Liver (tissue), 9 donors: ENCODE results near the gene KLC3. TPM values are rescaled to one million over a fixed set of nuclear protein-coding genes. Genes with fewer than 3 reads are reported as not detected.

Source experiments
- DNase-seq: peaks from one replicate; pipeline ENCODE4 v3.0.0-alpha.2; 2017; ENCODE audit warnings: low spot score
- H3K27ac ChIP-seq, 2 donors: one replicate each; pipeline ENCODE4 v1.7.0; 2013; ENCODE audit warnings: inconsistent platforms in 2 of 2, low read length in 2 of 2, control low read depth in 1 of 2, low read depth in 1 of 2, mild to moderate bottlenecking in 1 of 2
- H3K27me3 ChIP-seq, 4 donors: one replicate each; pipeline versions ENCODE4 v1.6.1 to v1.7.0; 2013; ENCODE audit warnings: low read length in 3 of 4, inconsistent platforms in 1 of 4, mild to moderate bottlenecking in 1 of 4, moderate library complexity in 1 of 4; ENCODE audit not compliant: control insufficient read depth in 4 of 4, insufficient read depth in 4 of 4
- H3K36me3 ChIP-seq, 4 donors: one replicate each; pipeline versions ENCODE4 v1.6.1 to v1.7.0; 2013; ENCODE audit warnings: low read length in 3 of 4, mild to moderate bottlenecking in 3 of 4, low read depth in 1 of 4, moderate library complexity in 1 of 4; ENCODE audit not compliant: control insufficient read depth in 4 of 4, insufficient read depth in 3 of 4
- H3K4me1 ChIP-seq, 4 donors: one replicate each; pipeline versions ENCODE4 v1.6.1 to v1.7.0; 2013; ENCODE audit warnings: low read length in 3 of 4, mild to moderate bottlenecking in 3 of 4, moderate library complexity in 1 of 4; ENCODE audit not compliant: control insufficient read depth in 4 of 4, insufficient read depth in 4 of 4
- H3K4me3 ChIP-seq, 3 donors: one replicate each; pipeline versions ENCODE4 v1.6.1 to v1.7.0; 2013; ENCODE audit warnings: low read length in 3 of 3, control low read depth in 1 of 3, low read depth in 1 of 3, mild to moderate bottlenecking in 1 of 3
- H3K9ac ChIP-seq, 2 donors: one replicate each; pipeline ENCODE4 v1.7.0; 2013; ENCODE audit warnings: low read length in 2 of 2, mild to moderate bottlenecking in 2 of 2, moderate library complexity in 2 of 2, control low read depth in 1 of 2, low read depth in 1 of 2
- H3K9me3 ChIP-seq, 4 donors: one replicate each; pipeline versions ENCODE4 v1.6.1 to v1.7.0; 2013; ENCODE audit warnings: low read length in 3 of 4; ENCODE audit not compliant: control insufficient read depth in 4 of 4
- EGR1 ChIP-seq, 2 donors: IDR thresholded peaks; 2 replicates each; pipeline ENCODE4 v1.6.1; 2016 to 2018; ENCODE audit warnings: antibody characterized with exemption in 2 of 2, low read depth in 2 of 2
- FOXA1 ChIP-seq: IDR thresholded peaks from 2 replicates; pipeline ENCODE4 v1.6.1; 2016; ENCODE audit warnings: antibody characterized with exemption
- FOXA2 ChIP-seq: IDR thresholded peaks from 2 replicates; pipeline ENCODE4 v1.6.1; 2016; ENCODE audit warnings: antibody characterized with exemption
- GABPA ChIP-seq, 2 donors: IDR thresholded peaks in 1 of 2; conservative IDR thresholded peaks in 1 of 2; 2 replicates each; pipeline ENCODE4 v1.6.1; 2016; ENCODE audit warnings: antibody characterized with exemption in 2 of 2, mild to moderate bottlenecking in 1 of 2, moderate library complexity in 1 of 2
- HNF4A ChIP-seq, 2 donors: conservative IDR thresholded peaks; 2 replicates each; pipeline ENCODE4 v1.6.1; 2016; ENCODE audit warnings: antibody characterized with exemption in 2 of 2, mild to moderate bottlenecking in 2 of 2
- HNF4G ChIP-seq: IDR thresholded peaks from 2 replicates; pipeline ENCODE4 v1.6.1; 2016; ENCODE audit warnings: antibody characterized with exemption
- JUND ChIP-seq, 2 donors: IDR thresholded peaks; 2 replicates each; pipeline ENCODE4 v1.6.1; 2016; ENCODE audit warnings: antibody characterized with exemption in 2 of 2
- NR2F2 ChIP-seq: IDR thresholded peaks from 2 replicates; pipeline ENCODE4 v1.6.1; 2016; ENCODE audit warnings: antibody characterized with exemption
- RAD21 ChIP-seq, 2 donors: IDR thresholded peaks; 2 replicates each; pipeline ENCODE4 v1.6.1; 2016; ENCODE audit warnings: antibody characterized with exemption in 2 of 2, mild to moderate bottlenecking in 2 of 2
- RXRA ChIP-seq, 2 donors: IDR thresholded peaks; 2 replicates each; pipeline ENCODE4 v1.6.1; 2017 to 2018; ENCODE audit warnings: antibody characterized with exemption in 2 of 2, mild to moderate bottlenecking in 1 of 2
- SP1 ChIP-seq: IDR thresholded peaks from 2 replicates; pipeline ENCODE4 v1.6.1; 2018; ENCODE audit warnings: antibody characterized with exemption, mild to moderate bottlenecking
- YY1 ChIP-seq: IDR thresholded peaks from 2 replicates; pipeline ENCODE4 v1.6.1; 2016; ENCODE audit warnings: antibody characterized with exemption, mild to moderate bottlenecking
- WGBS: extraction: QIAGEN DNeasy Blood & Tissue Kit; methylation state at CpG from one replicate; pipeline ENCODE4 v1.1.7; 2013; 5-methylcytosine and 5-hydroxymethylcytosine counted together
- polyA plus RNA-seq, 2 donors: library from polyadenylated mRNA; stranded (reverse) in 1 of 2; unstranded in 1 of 2; fragments of 200-250 nt in 1 of 2; fragments of >200 nt in 1 of 2; fragmentation: Nextera tagmentation in 1 of 2; extraction: Ambion mirVana in 1 of 2; gene quantifications; one replicate each; pipeline versions ENCODE4 v1.2.1 to v1.2.3, GENCODE V29; 2013 to 2015
- total RNA-seq, 2 donors: library from RNA; depleted of rRNA; stranded (reverse); fragments of >200 nt; gene quantifications; one replicate each; pipeline ENCODE4 v1.2.3, GENCODE V29; 2014
- TF ChIP-seq, protein P1 (sequence below): IDR thresholded peaks from 2 replicates; pipeline ENCODE4 v1.6.1; 2016; ENCODE audit warnings: antibody characterized with exemption
- TF ChIP-seq, protein P2 (sequence below): IDR thresholded peaks from 2 replicates; pipeline ENCODE4 v1.6.1; 2016; ENCODE audit warnings: antibody characterized with exemption, mild to moderate bottlenecking
- TF ChIP-seq, protein P3 (sequence below): IDR thresholded peaks from 2 replicates; pipeline ENCODE4 v1.6.1; 2016; ENCODE audit warnings: antibody characterized with exemption
- TF ChIP-seq, protein P4 (sequence below): fragments of 150-350 bp; IDR thresholded peaks from 2 replicates; pipeline ENCODE4 v1.5.1; 2017; ENCODE audit warnings: improper control_type of control experiment, low read depth, low read length; ENCODE audit not compliant: missing input control
- TF ChIP-seq, protein P5 (sequence below): IDR thresholded peaks from 2 replicates; pipeline ENCODE4 v1.6.1; 2016; ENCODE audit warnings: antibody characterized with exemption
- donor health status: healthy.
- donor health status: healthy.
- donor health status: healthy.
- donor health status: healthy.
- donor health status: healthy.

KLC3 gene
- total and polyA plus RNA-seq, 4 donors: 0.08 to 1.3 (median 0.08) TPM; not detected in 1

DNA sequence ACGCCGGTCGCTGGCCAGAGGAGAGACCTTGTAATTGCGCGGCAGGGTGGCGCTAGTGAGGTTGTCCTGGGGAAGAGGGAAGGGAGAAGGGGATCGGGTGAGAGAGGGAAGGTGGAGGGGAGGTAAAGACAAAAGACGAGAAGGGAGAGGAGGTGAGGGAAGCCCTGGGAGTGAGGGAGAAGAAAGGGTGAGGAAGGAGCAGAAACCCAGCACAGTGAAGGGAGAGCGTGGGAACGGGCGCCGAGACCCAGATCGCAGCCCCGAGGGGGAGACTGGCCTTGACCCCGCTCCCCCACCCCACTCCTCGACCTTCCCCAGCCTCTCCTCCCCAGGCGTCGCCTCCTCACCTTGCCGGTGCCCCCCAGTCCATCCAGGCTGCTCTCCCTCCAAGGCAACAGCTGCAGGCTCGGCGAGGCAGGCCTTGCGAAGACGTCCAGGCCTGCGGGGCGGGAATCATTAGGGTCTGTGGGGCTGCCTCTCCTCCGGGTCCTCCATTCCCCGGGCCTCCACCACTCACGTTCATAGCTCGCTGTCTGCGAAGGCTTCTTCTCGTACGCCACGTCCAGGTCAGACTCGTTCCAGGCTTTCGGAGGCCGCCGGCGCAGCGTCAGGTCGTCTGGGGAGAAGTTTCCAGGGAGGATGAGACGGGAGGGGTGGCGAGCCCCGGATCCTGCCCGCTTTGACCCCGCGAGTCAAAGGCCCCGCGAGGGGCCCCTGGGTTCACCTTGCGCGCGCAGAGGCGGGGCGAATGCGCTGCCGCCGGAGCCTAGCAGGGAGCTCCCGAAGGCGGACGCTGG is 55.5 kb downstream of the KLC3 start:
- 80% methylated on average over 59 of the region's 59 CpGs for WGBS
- TF ChIP-seq EGR1 (IDR thresholded peaks at IDR 0.05; ENCODE audit: low read depth in 2 of 2) (no peak), HNF4A (conservative IDR thresholded peaks at IDR 0.05) (no peak), FOXA1 (no peak), YY1 (no peak), HNF4G (no peak), FOXA2 (no peak), SP1 (no peak), NR2F2 (no peak), GABPA (IDR thresholded peaks at IDR 0.05 in 1 of 2, conservative IDR thresholded peaks at IDR 0.05 in 1 of 2) (no peak), JUND (IDR thresholded peaks at IDR 0.05) (no peak), RXRA (IDR thresholded peaks at IDR 0.05) (no peak), RAD21 (IDR thresholded peaks at IDR 0.05) (no peak)
- TF ChIP-seq, protein P1, sequence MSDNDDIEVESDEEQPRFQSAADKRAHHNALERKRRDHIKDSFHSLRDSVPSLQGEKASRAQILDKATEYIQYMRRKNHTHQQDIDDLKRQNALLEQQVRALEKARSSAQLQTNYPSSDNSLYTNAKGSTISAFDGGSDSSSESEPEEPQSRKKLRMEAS: no peak
- TF ChIP-seq, protein P2, sequence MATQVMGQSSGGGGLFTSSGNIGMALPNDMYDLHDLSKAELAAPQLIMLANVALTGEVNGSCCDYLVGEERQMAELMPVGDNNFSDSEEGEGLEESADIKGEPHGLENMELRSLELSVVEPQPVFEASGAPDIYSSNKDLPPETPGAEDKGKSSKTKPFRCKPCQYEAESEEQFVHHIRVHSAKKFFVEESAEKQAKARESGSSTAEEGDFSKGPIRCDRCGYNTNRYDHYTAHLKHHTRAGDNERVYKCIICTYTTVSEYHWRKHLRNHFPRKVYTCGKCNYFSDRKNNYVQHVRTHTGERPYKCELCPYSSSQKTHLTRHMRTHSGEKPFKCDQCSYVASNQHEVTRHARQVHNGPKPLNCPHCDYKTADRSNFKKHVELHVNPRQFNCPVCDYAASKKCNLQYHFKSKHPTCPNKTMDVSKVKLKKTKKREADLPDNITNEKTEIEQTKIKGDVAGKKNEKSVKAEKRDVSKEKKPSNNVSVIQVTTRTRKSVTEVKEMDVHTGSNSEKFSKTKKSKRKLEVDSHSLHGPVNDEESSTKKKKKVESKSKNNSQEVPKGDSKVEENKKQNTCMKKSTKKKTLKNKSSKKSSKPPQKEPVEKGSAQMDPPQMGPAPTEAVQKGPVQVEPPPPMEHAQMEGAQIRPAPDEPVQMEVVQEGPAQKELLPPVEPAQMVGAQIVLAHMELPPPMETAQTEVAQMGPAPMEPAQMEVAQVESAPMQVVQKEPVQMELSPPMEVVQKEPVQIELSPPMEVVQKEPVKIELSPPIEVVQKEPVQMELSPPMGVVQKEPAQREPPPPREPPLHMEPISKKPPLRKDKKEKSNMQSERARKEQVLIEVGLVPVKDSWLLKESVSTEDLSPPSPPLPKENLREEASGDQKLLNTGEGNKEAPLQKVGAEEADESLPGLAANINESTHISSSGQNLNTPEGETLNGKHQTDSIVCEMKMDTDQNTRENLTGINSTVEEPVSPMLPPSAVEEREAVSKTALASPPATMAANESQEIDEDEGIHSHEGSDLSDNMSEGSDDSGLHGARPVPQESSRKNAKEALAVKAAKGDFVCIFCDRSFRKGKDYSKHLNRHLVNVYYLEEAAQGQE: no peak
- TF ChIP-seq, protein P3, sequence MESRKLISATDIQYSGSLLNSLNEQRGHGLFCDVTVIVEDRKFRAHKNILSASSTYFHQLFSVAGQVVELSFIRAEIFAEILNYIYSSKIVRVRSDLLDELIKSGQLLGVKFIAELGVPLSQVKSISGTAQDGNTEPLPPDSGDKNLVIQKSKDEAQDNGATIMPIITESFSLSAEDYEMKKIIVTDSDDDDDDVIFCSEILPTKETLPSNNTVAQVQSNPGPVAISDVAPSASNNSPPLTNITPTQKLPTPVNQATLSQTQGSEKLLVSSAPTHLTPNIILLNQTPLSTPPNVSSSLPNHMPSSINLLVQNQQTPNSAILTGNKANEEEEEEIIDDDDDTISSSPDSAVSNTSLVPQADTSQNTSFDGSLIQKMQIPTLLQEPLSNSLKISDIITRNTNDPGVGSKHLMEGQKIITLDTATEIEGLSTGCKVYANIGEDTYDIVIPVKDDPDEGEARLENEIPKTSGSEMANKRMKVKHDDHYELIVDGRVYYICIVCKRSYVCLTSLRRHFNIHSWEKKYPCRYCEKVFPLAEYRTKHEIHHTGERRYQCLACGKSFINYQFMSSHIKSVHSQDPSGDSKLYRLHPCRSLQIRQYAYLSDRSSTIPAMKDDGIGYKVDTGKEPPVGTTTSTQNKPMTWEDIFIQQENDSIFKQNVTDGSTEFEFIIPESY: no peak
- TF ChIP-seq, protein P4, sequence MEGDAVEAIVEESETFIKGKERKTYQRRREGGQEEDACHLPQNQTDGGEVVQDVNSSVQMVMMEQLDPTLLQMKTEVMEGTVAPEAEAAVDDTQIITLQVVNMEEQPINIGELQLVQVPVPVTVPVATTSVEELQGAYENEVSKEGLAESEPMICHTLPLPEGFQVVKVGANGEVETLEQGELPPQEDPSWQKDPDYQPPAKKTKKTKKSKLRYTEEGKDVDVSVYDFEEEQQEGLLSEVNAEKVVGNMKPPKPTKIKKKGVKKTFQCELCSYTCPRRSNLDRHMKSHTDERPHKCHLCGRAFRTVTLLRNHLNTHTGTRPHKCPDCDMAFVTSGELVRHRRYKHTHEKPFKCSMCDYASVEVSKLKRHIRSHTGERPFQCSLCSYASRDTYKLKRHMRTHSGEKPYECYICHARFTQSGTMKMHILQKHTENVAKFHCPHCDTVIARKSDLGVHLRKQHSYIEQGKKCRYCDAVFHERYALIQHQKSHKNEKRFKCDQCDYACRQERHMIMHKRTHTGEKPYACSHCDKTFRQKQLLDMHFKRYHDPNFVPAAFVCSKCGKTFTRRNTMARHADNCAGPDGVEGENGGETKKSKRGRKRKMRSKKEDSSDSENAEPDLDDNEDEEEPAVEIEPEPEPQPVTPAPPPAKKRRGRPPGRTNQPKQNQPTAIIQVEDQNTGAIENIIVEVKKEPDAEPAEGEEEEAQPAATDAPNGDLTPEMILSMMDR: no peak
- TF ChIP-seq, protein P5, sequence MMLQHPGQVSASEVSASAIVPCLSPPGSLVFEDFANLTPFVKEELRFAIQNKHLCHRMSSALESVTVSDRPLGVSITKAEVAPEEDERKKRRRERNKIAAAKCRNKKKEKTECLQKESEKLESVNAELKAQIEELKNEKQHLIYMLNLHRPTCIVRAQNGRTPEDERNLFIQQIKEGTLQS: no peak
- H3K27me3 ChIP-seq: no peaks in the 10 kb centered on the region
- peaks cover 0 to 4% (median 0%) of the 10 kb centered on the region in 4 donors for H3K36me3 ChIP-seq
- no peak overlapping the region for H3K4me3 ChIP-seq
- no peak for DNase-seq
- no peaks in the 10 kb centered on the region for H3K9me3 ChIP-seq
- peaks cover 0 to 9% (median 5%) of the 10 kb centered on the region in 4 donors for H3K4me1 ChIP-seq
- no peak overlapping the region for H3K27ac ChIP-seq
- H3K9ac ChIP-seq: no peak overlapping the region
